ENCODE data around the gene PHF19.

DNA sequence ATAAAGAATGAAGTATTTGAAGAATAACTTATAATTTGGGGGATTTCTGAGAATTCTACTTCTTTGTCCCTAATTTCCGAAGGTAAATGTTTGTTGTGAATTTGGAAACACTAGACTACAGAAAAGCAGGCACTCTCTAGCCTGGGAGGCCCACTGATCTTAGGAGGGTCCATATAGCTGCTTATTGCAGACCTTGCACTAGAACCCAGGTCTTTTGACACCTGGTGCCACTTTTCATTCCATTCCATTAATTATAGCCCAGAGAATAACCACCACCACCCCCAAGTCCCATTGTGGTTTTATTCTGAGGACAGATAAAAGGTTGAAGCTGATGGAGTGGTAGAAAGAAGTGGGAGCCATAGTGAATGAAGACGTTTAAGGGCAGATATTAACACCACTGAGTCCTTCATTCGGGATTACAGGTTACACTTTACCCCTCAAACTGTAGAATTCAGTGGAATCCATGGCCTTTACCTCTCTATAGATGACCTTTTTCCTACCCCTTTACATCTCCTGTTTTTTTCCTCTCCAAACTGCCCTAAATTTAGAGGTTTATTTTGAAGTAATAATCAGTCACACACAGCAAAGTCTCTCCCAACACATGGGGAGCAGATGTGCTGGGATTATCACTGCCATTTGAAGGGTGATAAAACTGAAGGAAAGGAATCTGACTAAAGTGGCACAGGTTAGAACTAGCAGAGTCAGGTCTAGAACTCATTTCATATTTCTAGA, 22.2 kb downstream of the PHF19 start:
- TF ChIP-seq SUZ12 (IDR thresholded peaks at IDR 0.05) (no peak), BHLHE40 (IDR thresholded peaks at IDR 0.05; ENCODE audit: borderline replicate concordance) (no peak), SP1 (IDR thresholded peaks at IDR 0.05) (no peak), FOXK2 (IDR thresholded peaks at IDR 0.05) (no peak), FOXM1 (IDR thresholded peaks at IDR 0.05; ENCODE audit: borderline replicate concordance) (no peak), FOXA1 (IDR thresholded peaks at IDR 0.05) (no peak)
- TF ChIP-seq, protein P1, sequence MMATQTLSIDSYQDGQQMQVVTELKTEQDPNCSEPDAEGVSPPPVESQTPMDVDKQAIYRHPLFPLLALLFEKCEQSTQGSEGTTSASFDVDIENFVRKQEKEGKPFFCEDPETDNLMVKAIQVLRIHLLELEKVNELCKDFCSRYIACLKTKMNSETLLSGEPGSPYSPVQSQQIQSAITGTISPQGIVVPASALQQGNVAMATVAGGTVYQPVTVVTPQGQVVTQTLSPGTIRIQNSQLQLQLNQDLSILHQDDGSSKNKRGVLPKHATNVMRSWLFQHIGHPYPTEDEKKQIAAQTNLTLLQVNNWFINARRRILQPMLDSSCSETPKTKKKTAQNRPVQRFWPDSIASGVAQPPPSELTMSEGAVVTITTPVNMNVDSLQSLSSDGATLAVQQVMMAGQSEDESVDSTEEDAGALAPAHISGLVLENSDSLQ (IDR thresholded peaks at IDR 0.05) = no peak

Data from HEK293T (cell line).